ENCODE measurements around the gene PPP2R3C. TPM values are rescaled to one million over a fixed set of nuclear protein-coding genes. Genes with fewer than 3 reads are reported as not detected.
"Not testable (repeated sequence)": the region's sequence is repeated elsewhere in the genome, so short reads cannot be mapped to it uniquely, and the experiment has no call there.

PPP2R3C gene
- total RNA-seq, 2 experiments from 2014 or later: 48.9 to 51.8 TPM

GRCh38 chr14:35122696-35123387, 1.1 kb upstream of the PPP2R3C start:
- Mint-ChIP-seq H3K36me3 (peaks cover 20% of the 10 kb centered on the region), H3K9me3 (no peaks in the 10 kb centered on the region), H3K27me3 (no peaks in the 10 kb centered on the region), H3K4me3 (peak overlapping the region; percentile 82), H3K4me1 (ENCODE audit: low read depth) (peaks cover 56% of the 10 kb centered on the region), H3K27ac (peak overlapping the region; percentile 99)
- ChIA-PET POLR2A (interaction anchor here (0.6 to 3.7 kb wide), 12 partner anchors 9 to 294 kb away, joined by 3 to 47 read pairs (median 6); partner anchors contain the start of genes BAZ1A, FAM177A1, NFKBIA and PSMA6), CTCF (interaction anchor here (0.9 to 1.8 kb wide), 6 partner anchors 28 to 299 kb away, joined by 3 to 6 read pairs (median 4); partner anchors contain the start of gene PSMA6)
- intact Hi-C loops (cut with micrococcal nuclease): loop anchor here (1.0 to 5.0 kb wide), 11 partner anchors 37 to 661 kb away; partner anchors contain the start of genes FAM177A1, NFKBIA, PSMA6 and SNX6
- DNase-seq: peak; percentile 28

- no peaks in the 10 kb centered on the region for H3K9me3 Mint-ChIP-seq
- DNase-seq: peak; percentile 28
- H3K4me1 Mint-ChIP-seq (ENCODE audit: low read depth): peaks cover 52% of the 10 kb centered on the region
- intact Hi-C loops (cut with micrococcal nuclease): loop anchor here (5.0 kb wide), 1 partner anchor 659 kb away; the partner anchor contains the start of gene SPTSSA
- H3K27me3 Mint-ChIP-seq: no peaks in the 10 kb centered on the region
- H3K27ac Mint-ChIP-seq: peak overlapping the region; percentile 99
- peaks cover 22% of the 10 kb centered on the region for H3K36me3 Mint-ChIP-seq
- CTCF ChIA-PET: interaction anchor here (0.7 to 1.8 kb wide), 4 partner anchors 171 to 301 kb away, joined by 3 to 6 read pairs (median 4); partner anchors contain the start of genes NFKBIA and PSMA6
- peak overlapping the region; percentile 82 for H3K4me3 Mint-ChIP-seq
- POLR2A ChIA-PET: interaction anchor here (0.8 to 3.7 kb wide), 10 partner anchors 29 to 705 kb away, joined by 3 to 47 read pairs (median 6); partner anchors contain the start of genes BAZ1A, BRMS1L, FAM177A1 and NFKBIA
These were observed 534 bp downstream of the PPP2R3C start for GRCh38 chr14:35121026-35121886.

- H3K36me3 Mint-ChIP-seq: peaks cover 38% of the 10 kb centered on the region
- H3K4me1 Mint-ChIP-seq (ENCODE audit: low read depth): peaks cover 25% of the 10 kb centered on the region
These were observed 4.7 kb downstream of the PPP2R3C start for GRCh38 chr14:35117112-35117511.

GRCh38 chr14:35116242-35116641, 5.5 kb downstream of the PPP2R3C start:
- ChIA-PET POLR2A (no interaction called here), CTCF (no interaction called here)
- Mint-ChIP-seq H3K36me3 (peaks cover 47% of the 10 kb centered on the region), H3K27me3 (no peaks in the 10 kb centered on the region), H3K4me3 (no peak overlapping the region), H3K4me1 (ENCODE audit: low read depth) (peaks cover 25% of the 10 kb centered on the region), H3K9me3 (no peaks in the 10 kb centered on the region), H3K27ac (no peak overlapping the region)
- no peak for DNase-seq
- intact Hi-C loops (cut with micrococcal nuclease): no loop called here

More at GRCh38 chr14:35117112-35117511, 4.7 kb downstream of the PPP2R3C start:
- Mint-ChIP-seq H3K27ac (peak overlapping the region; percentile 38), H3K9me3 (no peaks in the 10 kb centered on the region), H3K4me3 (no peak overlapping the region), H3K27me3 (no peaks in the 10 kb centered on the region)
- intact Hi-C loops (cut with micrococcal nuclease): no loop called here
- no peak for DNase-seq
- ChIA-PET POLR2A (interaction anchor here (0.5 to 1.3 kb wide), 3 partner anchors 8 to 136 kb away, joined by 3 to 4 read pairs (median 3); no protein-coding TSS in a partner anchor), CTCF (no interaction called here)

DNA sequence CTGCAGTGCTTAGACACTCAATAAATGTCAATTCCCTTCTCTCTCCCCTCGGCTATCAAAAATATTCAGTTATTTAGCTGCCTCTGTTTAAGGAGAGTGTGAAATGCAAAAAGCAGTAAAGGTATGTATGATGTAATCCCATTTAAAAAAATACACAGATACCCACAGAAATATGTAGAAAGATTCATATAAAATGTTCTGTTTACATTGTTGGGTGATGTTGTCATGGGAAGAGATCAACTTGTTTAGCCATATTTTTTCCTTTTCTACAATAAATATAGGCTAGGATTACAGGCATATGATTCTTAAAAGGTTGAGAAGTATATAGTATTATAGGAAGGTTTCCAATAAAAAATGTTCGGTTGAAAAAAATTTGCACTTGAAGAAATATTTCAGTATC, 7.8 kb downstream of the PPP2R3C start:
- H3K27me3 Mint-ChIP-seq: no peaks in the 10 kb centered on the region
- no peaks in the 10 kb centered on the region for H3K9me3 Mint-ChIP-seq
- no peak for DNase-seq
- intact Hi-C loops (cut with micrococcal nuclease): no loop called here
- H3K4me1 Mint-ChIP-seq (ENCODE audit: low read depth): peaks cover 13% of the 10 kb centered on the region
- ChIA-PET POLR2A (interaction anchor here (1.0 kb wide), 1 partner anchor 20 kb away, joined by 3 read pairs; no protein-coding TSS in a partner anchor), CTCF (no interaction called here)
- H3K36me3 Mint-ChIP-seq: peaks cover 51% of the 10 kb centered on the region
- H3K4me3 Mint-ChIP-seq: no peak overlapping the region
- H3K27ac Mint-ChIP-seq: no peak overlapping the region

GRCh38 chr14:35113308-35113950, 8.4 kb downstream of the PPP2R3C start:
- DNase-seq: no peak
- CTCF ChIA-PET: no interaction called here
- Mint-ChIP-seq H3K4me3 (no peak overlapping the region), H3K27ac (no peak overlapping the region), H3K4me1 (ENCODE audit: low read depth) (peaks cover 9% of the 10 kb centered on the region), H3K9me3 (no peaks in the 10 kb centered on the region), H3K36me3 (peaks cover 51% of the 10 kb centered on the region), H3K27me3 (no peaks in the 10 kb centered on the region)
- POLR2A ChIA-PET: interaction anchor here (1.0 kb wide), 1 partner anchor 9 kb away, joined by 3 read pairs; the partner anchor contains the start of genes PPP2R3C and PRORP
- intact Hi-C loops (cut with micrococcal nuclease): no loop called here

GRCh38 chr14:35112641-35113040, 9.1 kb downstream of the PPP2R3C start:
- peaks cover 9% of the 10 kb centered on the region for H3K4me1 Mint-ChIP-seq (ENCODE audit: low read depth)
- no peak overlapping the region for H3K27ac Mint-ChIP-seq
- H3K9me3 Mint-ChIP-seq: no peaks in the 10 kb centered on the region

GRCh38 chr14:35107866-35108265, 13.9 kb downstream of the PPP2R3C start:
- CTCF ChIA-PET: interaction anchor here (0.6 kb wide), 1 partner anchor 11 kb away, joined by 3 read pairs; no protein-coding TSS in a partner anchor
- intact Hi-C loops (cut with micrococcal nuclease): no loop called here
- Mint-ChIP-seq H3K4me3 (no peak overlapping the region), H3K9me3 (no peaks in the 10 kb centered on the region), H3K36me3 (peaks cover 35% of the 10 kb centered on the region), H3K4me1 (ENCODE audit: low read depth) (peaks cover 4% of the 10 kb centered on the region), H3K27me3 (no peaks in the 10 kb centered on the region), H3K27ac (no peak overlapping the region)
- no peak for DNase-seq
- POLR2A ChIA-PET: no interaction called here

More at GRCh38 chr14:35112641-35113040, 9.1 kb downstream of the PPP2R3C start:
- intact Hi-C loops (cut with micrococcal nuclease): no loop called here
- H3K36me3 Mint-ChIP-seq: peaks cover 51% of the 10 kb centered on the region
- ChIA-PET CTCF (no interaction called here), POLR2A (no interaction called here)
- no peak for DNase-seq
- H3K4me3 Mint-ChIP-seq: no peak overlapping the region
- no peaks in the 10 kb centered on the region for H3K27me3 Mint-ChIP-seq

DNA sequence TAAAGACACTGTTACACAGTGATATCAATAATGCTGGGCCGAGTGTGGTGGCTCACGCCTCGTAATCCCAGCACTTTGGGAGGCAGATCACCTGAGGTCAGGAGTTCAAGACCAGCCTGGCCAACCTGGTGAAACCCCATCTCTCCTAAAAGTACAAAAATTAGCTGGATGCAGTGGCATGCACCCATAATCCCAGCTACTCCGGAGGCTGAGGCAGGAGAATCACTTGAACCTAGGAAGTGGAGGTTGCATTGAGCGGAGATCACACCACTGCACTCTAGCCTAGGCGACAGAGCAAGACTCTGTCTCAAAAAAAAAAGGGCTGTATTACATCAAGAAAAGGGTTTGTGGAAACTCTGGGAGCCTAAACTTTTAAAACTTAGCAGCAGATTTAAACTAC, 27.1 kb downstream of the PPP2R3C start:
- intact Hi-C loops (cut with micrococcal nuclease); DNase-seq; H3K27ac Mint-ChIP-seq; CTCF ChIA-PET; H3K4me1 Mint-ChIP-seq (ENCODE audit: low read depth); H3K9me3 Mint-ChIP-seq; H3K27me3 Mint-ChIP-seq; H3K4me3 Mint-ChIP-seq: not testable (repeated sequence)
- POLR2A ChIA-PET: interaction anchor here (0.9 kb wide), 1 partner anchor 20 kb away, joined by 3 read pairs; no protein-coding TSS in a partner anchor
- H3K36me3 Mint-ChIP-seq: peaks cover 25% of the 10 kb centered on the region

DNA sequence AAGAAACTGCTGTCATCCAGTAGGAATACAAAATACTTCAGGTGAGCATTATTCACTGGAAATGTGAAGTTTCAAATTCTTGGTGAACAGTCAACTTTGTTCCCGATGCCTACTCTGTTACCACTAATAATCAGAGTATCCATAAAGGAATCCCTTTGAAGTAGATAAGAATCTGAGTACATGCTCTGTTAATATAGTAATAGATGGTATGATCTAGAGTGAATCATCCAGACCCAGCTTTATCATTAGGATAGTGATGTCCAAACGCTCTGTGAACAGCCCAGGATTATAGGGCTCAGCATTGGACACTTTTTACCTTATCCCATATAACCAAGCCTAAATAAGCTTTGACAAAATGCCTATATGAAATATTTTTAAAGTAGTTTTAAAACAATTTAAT, 33.3 kb downstream of the PPP2R3C start:
- Mint-ChIP-seq H3K4me1 (ENCODE audit: low read depth) (no peaks in the 10 kb centered on the region), H3K36me3 (peaks cover 30% of the 10 kb centered on the region), H3K27ac (no peak overlapping the region), H3K4me3 (no peak overlapping the region), H3K9me3 (no peaks in the 10 kb centered on the region), H3K27me3 (no peaks in the 10 kb centered on the region)
- intact Hi-C loops (cut with micrococcal nuclease): no loop called here
- no peak for DNase-seq
- ChIA-PET POLR2A (no interaction called here), CTCF (no interaction called here)

DNA sequence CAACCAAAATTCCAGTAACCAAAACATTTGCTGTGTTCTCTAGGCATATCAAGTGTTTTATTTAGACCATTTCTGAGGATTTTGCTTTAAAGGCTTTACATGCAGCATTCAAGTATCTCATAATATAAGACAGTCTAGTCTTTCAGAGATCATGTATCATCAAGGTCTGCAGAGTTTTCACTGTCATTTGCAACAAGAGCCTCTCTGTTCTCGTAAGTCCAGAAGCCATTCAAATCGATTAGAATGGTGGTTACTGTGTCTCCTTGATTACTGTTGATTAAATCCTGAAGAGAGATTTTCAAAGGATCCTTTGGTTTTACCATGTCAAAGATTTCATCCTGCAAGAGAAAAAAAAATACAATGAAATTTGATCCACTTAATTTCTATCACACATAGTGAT, 36.3 kb downstream of the PPP2R3C start:
- Mint-ChIP-seq H3K36me3 (peaks cover 27% of the 10 kb centered on the region), H3K4me3 (no peak overlapping the region), H3K27me3 (no peaks in the 10 kb centered on the region), H3K9me3 (no peaks in the 10 kb centered on the region), H3K4me1 (ENCODE audit: low read depth) (no peaks in the 10 kb centered on the region), H3K27ac (peak overlapping the region; percentile 14)
- ChIA-PET CTCF (no interaction called here), POLR2A (no interaction called here)
- no peak for DNase-seq
- intact Hi-C loops (cut with micrococcal nuclease): no loop called here
